Endothelial cell of umbilical vein (primary cell): Measurements from ENCODE around the gene MTARC1. TPM values are rescaled to one million over a fixed set of nuclear protein-coding genes. Genes with fewer than 3 reads are reported as not detected.

Source experiments
- BruUV-seq: library from RNA; stranded (reverse); fragments of 400-500 nt; replicated peaks from 2 replicates; lab custom pipeline; 2021; lab: Mats Ljungman, UMichigan
- CTCF ChIA-PET: fragments of 300-600, 350-600 bp; sonication (Branson Sonifier 250); formaldehyde crosslinking; loops from one replicate; lab custom pipeline; 2021; ENCODE audit warnings: antibody characterized with exemption, inconsistent platforms; lab: Charles Lee
- POLR2A ChIA-PET: fragments of 300-600, 350-600 bp; sonication (Branson Sonifier 250); formaldehyde crosslinking; loops from one replicate; lab custom pipeline; 2021; ENCODE audit warnings: antibody characterized with exemption, inconsistent platforms; lab: Charles Lee
- DNase-seq: peaks from one replicate; pipeline ENCODE4 v3.0.0-alpha.2; 2011; ENCODE audit warnings: low read depth, low spot score
- FAIRE-seq: peaks from 2 replicates; lab custom pipeline; 2011; peaks lifted over from hg19 to GRCh38; lab: Jason Lieb, UNC
- H2AFZ ChIP-seq: 2 replicates; pipeline ENCODE4 v1.6.0; 2012; ENCODE audit warnings: low read depth, low read length, control low read depth, inconsistent platforms
- H3K27ac ChIP-seq: 2 replicates; pipeline ENCODE4 v1.5.1; 2011; ENCODE audit warnings: low read depth, mild to moderate bottlenecking, control low read depth, low read length, moderate library complexity; ENCODE audit not compliant: insufficient read depth
- H3K27me3 ChIP-seq, 2 experiments: 2 replicates each; pipeline versions ENCODE4 v1.6.0 to v1.6.1; 2011; ENCODE audit warnings: low read length in 2 of 2, mixed read lengths in 1 of 2; ENCODE audit not compliant: control insufficient read depth in 2 of 2, insufficient read depth in 2 of 2
- H3K36me3 ChIP-seq, 2 experiments: 2 replicates in 1 of 2; 3 replicates in 1 of 2; pipeline ENCODE4 v1.5.1; 2011; ENCODE audit warnings: low read length in 2 of 2, mild to moderate bottlenecking in 1 of 2, moderate library complexity in 1 of 2; ENCODE audit not compliant: control insufficient read depth in 2 of 2, insufficient read depth in 2 of 2; ENCODE audit errors: extremely low read depth in 1 of 2
- H3K4me1 ChIP-seq: 3 replicates; pipeline ENCODE4 v1.5.1; 2011; ENCODE audit warnings: mild to moderate bottlenecking, low read length; ENCODE audit not compliant: control insufficient read depth, insufficient read depth; ENCODE audit errors: extremely low read depth
- H3K4me2 ChIP-seq: 2 replicates; pipeline ENCODE4 v1.6.1; 2011; ENCODE audit warnings: low read length, control low read depth, mixed read lengths; ENCODE audit not compliant: insufficient read depth
- H3K4me3 ChIP-seq, 3 experiments: fragments of 200-600 bp in 1 of 3; sonication (generic), shearing (Covaris generic) in 1 of 3; replicated peaks in 1 of 3; 2 replicates each; pipeline ENCODE4 v1.5.1; 2011 to 2016; ENCODE audit warnings: control low read depth in 3 of 3, low read length in 3 of 3, mild to moderate bottlenecking in 2 of 3, inconsistent platforms in 1 of 3, low read depth in 1 of 3, moderate library complexity in 1 of 3; ENCODE audit not compliant: insufficient read depth in 1 of 3
- H3K79me2 ChIP-seq: 2 replicates; pipeline ENCODE4 v1.6.0; 2012; ENCODE audit warnings: low read length, inconsistent platforms; ENCODE audit not compliant: control insufficient read depth, insufficient read depth
- H3K9ac ChIP-seq: replicated peaks from 2 replicates; pipeline ENCODE3; 2011; ENCODE audit warnings: low read length, control low read depth; ENCODE audit not compliant: insufficient read depth; ENCODE audit errors: extremely low read depth
- H3K9me1 ChIP-seq: replicated peaks from 3 replicates; pipeline ENCODE4 v1.6.0; 2011; ENCODE audit warnings: mild to moderate bottlenecking, low read length; ENCODE audit not compliant: control insufficient read depth, insufficient read depth; ENCODE audit errors: extremely low read depth
- H3K9me3 ChIP-seq: replicated peaks from 2 replicates; pipeline ENCODE4 v1.5.1; 2012; ENCODE audit warnings: low read length, inconsistent platforms; ENCODE audit not compliant: control insufficient read depth, insufficient read depth
- H4K20me1 ChIP-seq: replicated peaks from 2 replicates; pipeline ENCODE3; 2011; ENCODE audit warnings: mild to moderate bottlenecking, low read length; ENCODE audit not compliant: control insufficient read depth, insufficient read depth; ENCODE audit errors: extremely low read depth
- EZH2 ChIP-seq: IDR thresholded peaks from 2 replicates; pipeline ENCODE4 v1.6.1; 2012; ENCODE audit warnings: borderline replicate concordance, low read depth, mild to moderate bottlenecking, moderate library complexity, low read length, inconsistent platforms; ENCODE audit not compliant: severe bottlenecking
- FOS ChIP-seq: IDR thresholded peaks from 2 replicates; pipeline ENCODE4 v1.6.1; 2011; ENCODE audit warnings: mild to moderate bottlenecking, low read length, moderate library complexity, borderline replicate concordance; ENCODE audit not compliant: insufficient read depth
- GATA2 ChIP-seq: IDR thresholded peaks from 2 replicates; pipeline ENCODE4 v1.7.0; 2011; ENCODE audit warnings: low read depth, mild to moderate bottlenecking, moderate library complexity, mixed read lengths, low read length; ENCODE audit not compliant: insufficient read length, insufficient read depth
- JUN ChIP-seq: IDR thresholded peaks from 2 replicates; pipeline ENCODE4 v1.6.1; 2011; ENCODE audit warnings: borderline replicate concordance, low read depth; ENCODE audit not compliant: insufficient read length, insufficient read depth
- MAX ChIP-seq: IDR thresholded peaks from 2 replicates; pipeline ENCODE4 v1.6.1; 2011; ENCODE audit not compliant: insufficient read depth, insufficient read length
- MYC ChIP-seq: IDR thresholded peaks from one replicate; pipeline ENCODE4 v1.6.1; 2011; ENCODE audit warnings: mild to moderate bottlenecking, low read depth, low read length
- POLR2A ChIP-seq: IDR thresholded peaks from 2 replicates; pipeline ENCODE4 v1.6.1; 2012; ENCODE audit warnings: low read depth, mild to moderate bottlenecking, control low read depth, low read length
- POLR2AphosphoS5 ChIP-seq: IDR thresholded peaks from 2 replicates; pipeline ENCODE4 v1.6.1; 2012; ENCODE audit warnings: low read depth, mild to moderate bottlenecking, control low read depth, low read length, moderate library complexity; ENCODE audit not compliant: insufficient read depth
- dilution Hi-C: fragments of 300-500 bp; cut with MboI; formaldehyde crosslinking; loops from one replicate; pipeline ENCODE4 v1.15.0; 2019; ENCODE audit warnings: low sequenced_read_pairs; ENCODE audit not compliant: extremely low pct_ligation_motif_present
- intact Hi-C: fragments of 100-400 bp; cut with micrococcal nuclease; formaldehyde crosslinking; loops from one replicate; pipeline ENCODE4 v1.10.0; 2022
- polyA plus RNA-seq, 4 experiments: library from polyadenylated mRNA; depleted of rRNA in 3 of 4; stranded (reverse) in 3 of 4; unstranded in 1 of 4; fragments of >200 nt; gene quantifications; 2 replicates each; pipeline versions ENCODE4 v1.2.1 to v1.2.3, GENCODE V29; 2011 to 2012; ENCODE audit warnings: missing spikeins in 1 of 4
- total RNA-seq: library from RNA; stranded (reverse); gene quantifications from 2 replicates; pipeline ENCODE4 v1.2.3, GENCODE V29; 2021
- TF ChIP-seq, protein P1 (sequence below), 2 donors: IDR thresholded peaks; 1 replicate in 1 of 2; 2 replicates in 1 of 2; pipeline ENCODE4 v1.5.1; 2011; ENCODE audit warnings: low read length in 2 of 2, mild to moderate bottlenecking in 2 of 2, moderate library complexity in 2 of 2, control low read depth in 1 of 2, inconsistent platforms in 1 of 2, low read depth in 1 of 2; ENCODE audit not compliant: insufficient read depth in 1 of 2; ENCODE audit errors: extremely low read depth in 1 of 2

The MTARC1 gene
- total and polyA plus RNA-seq, 2 donors (not counting 3 experiments of a cell fraction or from before 2014, with no cell fraction given): 0.43 to 3.5 TPM

GRCh38 chr1:220817907-220818306 is 31.2 kb downstream of the MTARC1 start:
- intact Hi-C loops (loop anchor here (10.0 kb wide), 1 partner anchor 1027 kb away; no protein-coding TSS in a partner anchor), dilution Hi-C loops (no loop called here)
- H3K27ac ChIP-seq: no peak overlapping the region
- peaks cover 0 to 2% of the 10 kb centered on the region in 2 experiments for H3K27me3 ChIP-seq
- no peak for FAIRE-seq
- H3K79me2 ChIP-seq: no peaks in the 10 kb centered on the region
- no TSS peak for BruUV-seq
- no peaks in the 10 kb centered on the region for H4K20me1 ChIP-seq
- DNase-seq: no peak
- no peak overlapping the region for H3K9ac ChIP-seq
- no peak overlapping the region for H3K4me2 ChIP-seq
- H2AFZ ChIP-seq: no peak overlapping the region
- ChIA-PET POLR2A (no interaction called here), CTCF (interaction anchor here (1.3 kb wide), 1 partner anchor 16 kb away, joined by 3 read pairs; no protein-coding TSS in a partner anchor)
- TF ChIP-seq POLR2A (no peak), MAX (no peak), FOS (no peak), POLR2AphosphoS5 (no peak), EZH2 (no peak), GATA2 (no peak), MYC (no peak), JUN (no peak)
- TF ChIP-seq, protein P1, sequence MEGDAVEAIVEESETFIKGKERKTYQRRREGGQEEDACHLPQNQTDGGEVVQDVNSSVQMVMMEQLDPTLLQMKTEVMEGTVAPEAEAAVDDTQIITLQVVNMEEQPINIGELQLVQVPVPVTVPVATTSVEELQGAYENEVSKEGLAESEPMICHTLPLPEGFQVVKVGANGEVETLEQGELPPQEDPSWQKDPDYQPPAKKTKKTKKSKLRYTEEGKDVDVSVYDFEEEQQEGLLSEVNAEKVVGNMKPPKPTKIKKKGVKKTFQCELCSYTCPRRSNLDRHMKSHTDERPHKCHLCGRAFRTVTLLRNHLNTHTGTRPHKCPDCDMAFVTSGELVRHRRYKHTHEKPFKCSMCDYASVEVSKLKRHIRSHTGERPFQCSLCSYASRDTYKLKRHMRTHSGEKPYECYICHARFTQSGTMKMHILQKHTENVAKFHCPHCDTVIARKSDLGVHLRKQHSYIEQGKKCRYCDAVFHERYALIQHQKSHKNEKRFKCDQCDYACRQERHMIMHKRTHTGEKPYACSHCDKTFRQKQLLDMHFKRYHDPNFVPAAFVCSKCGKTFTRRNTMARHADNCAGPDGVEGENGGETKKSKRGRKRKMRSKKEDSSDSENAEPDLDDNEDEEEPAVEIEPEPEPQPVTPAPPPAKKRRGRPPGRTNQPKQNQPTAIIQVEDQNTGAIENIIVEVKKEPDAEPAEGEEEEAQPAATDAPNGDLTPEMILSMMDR (IDR thresholded peaks at IDR 0.05; ENCODE audit: extremely low read depth in 1 of 2, insufficient read depth in 1 of 2, low read depth in 1 of 2, low read length in 2 of 2): no peak
- H3K4me1 ChIP-seq: no peaks in the 10 kb centered on the region
- no peaks in the 10 kb centered on the region for H3K9me3 ChIP-seq
- H3K4me3 ChIP-seq: no peak overlapping the region
- no peaks in the 10 kb centered on the region for H3K9me1 ChIP-seq
- no peaks in the 10 kb centered on the region for H3K36me3 ChIP-seq
